Prostate gland (tissue), 2 donors: ENCODE results near the gene MEF2A. TPM values are rescaled to one million over a fixed set of nuclear protein-coding genes. Genes with fewer than 3 reads are reported as not detected.

ENCODE experiments used
- DNase-seq: peaks from one replicate; pipeline ENCODE4 v3.0.0-alpha.2; 2019; ENCODE audit warnings: low spot score
- H3K27ac ChIP-seq, 2 donors: fragments of 200-600 bp; sonication (generic); 2 replicates each; pipeline ENCODE4 v1.5.1; 2017 to 2019
- H3K27me3 ChIP-seq: fragments of 200-600 bp; sonication (generic); replicated peaks from 2 replicates; pipeline ENCODE4 v1.5.1; 2019; ENCODE audit not compliant: insufficient read depth
- H3K36me3 ChIP-seq, 2 donors: fragments of 200-600 bp; sonication (generic); 1 replicate in 1 of 2; 2 replicates in 1 of 2; pipeline versions ENCODE4 v1.5.1 to v1.8.1; 2017 to 2019
- H3K4me1 ChIP-seq: fragments of 200-600 bp; sonication (generic); replicated peaks from 2 replicates; pipeline ENCODE4 v1.5.1; 2019
- H3K4me3 ChIP-seq, 2 donors: fragments of 200-600 bp; sonication (generic); 2 replicates each; pipeline ENCODE4 v1.5.1; 2017 to 2019
- H3K9me3 ChIP-seq: fragments of 200-600 bp; sonication (generic); 2 replicates; pipeline ENCODE4 v1.5.1; 2017
- CTCF ChIP-seq, 4 experiments: fragments of 200-600 bp in 2 of 4; fragments of 450-650 bp in 2 of 4; sonication (generic) in 2 of 4; IDR thresholded peaks; 1 replicate in 3 of 4; 2 replicates in 1 of 4; pipeline ENCODE4 v1.5.1; 2016 to 2019; ENCODE audit warnings: antibody characterized with exemption in 4 of 4, mild to moderate bottlenecking in 2 of 4, moderate library complexity in 2 of 4
- POLR2A ChIP-seq: fragments of 450-650 bp; IDR thresholded peaks from one replicate; pipeline ENCODE4 v1.6.1; 2016; ENCODE audit warnings: antibody characterized with exemption, mild to moderate bottlenecking
- POLR2AphosphoS5 ChIP-seq: sonication (generic); formaldehyde crosslinking; IDR thresholded peaks from one replicate; pipeline ENCODE4 v1.6.1; 2017; ENCODE audit warnings: antibody characterized with exemption
- WGBS: methylation state at CpG from one replicate; pipeline ENCODE4 v1.1.5; 2018; 5-methylcytosine and 5-hydroxymethylcytosine counted together
- intact Hi-C: fragments of 100-400 bp; cut with DNase I; formaldehyde crosslinking; loops from one replicate; pipeline ENCODE4 v1.14.2; 2022
- total RNA-seq, 2 donors: library from RNA; depleted of rRNA; stranded (reverse); fragments of >200 nt; gene quantifications; one replicate each; pipeline ENCODE4 v1.1.0, GENCODE V29; 2016

Gene MEF2A
- total RNA-seq, 2 donors from 2014 or later, result 40.1 to 68.0 TPM

DNA sequence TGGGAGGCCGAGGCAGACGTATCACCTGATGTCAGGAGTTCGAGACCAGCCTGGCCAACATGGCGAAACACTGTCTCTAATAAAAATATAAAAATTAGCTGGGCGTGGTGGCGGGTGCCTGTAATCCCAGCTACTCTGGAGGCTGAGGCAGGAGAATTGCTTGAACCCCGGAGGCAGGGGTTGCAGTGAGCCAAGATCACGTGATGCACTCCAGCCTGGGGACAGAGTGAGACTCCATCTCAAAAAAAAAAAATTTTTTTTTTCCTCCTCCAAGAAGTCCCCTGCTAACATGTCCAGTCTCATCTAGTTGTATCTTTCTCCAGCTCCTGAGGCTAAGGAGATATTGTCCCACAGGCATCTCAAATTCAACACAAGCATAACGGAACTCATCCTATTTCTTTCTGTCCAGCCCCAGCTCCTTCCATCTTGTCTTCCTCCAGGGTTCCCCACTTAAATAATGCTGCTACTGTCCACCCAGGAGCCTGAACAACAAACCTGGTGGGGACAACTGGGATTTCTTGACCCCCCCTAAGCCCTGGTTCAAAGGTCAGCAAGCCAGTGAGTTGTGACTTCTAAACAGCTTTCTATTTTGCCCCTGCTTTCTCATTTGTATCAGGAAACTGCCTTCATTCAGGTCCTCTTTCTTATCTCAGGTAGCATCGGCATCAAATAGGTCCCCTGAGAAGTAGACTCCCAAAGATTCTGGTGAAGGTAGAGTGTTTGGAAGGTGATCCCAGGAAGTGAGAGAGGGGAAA is 4.1 kb upstream of the MEF2A start:
- Histone ChIP-seq H3K27ac (no peak overlapping the region), H3K27me3 (no peaks in the 10 kb centered on the region), H3K4me3 (no peak overlapping the region), H3K4me1 (peaks cover 5% of the 10 kb centered on the region), H3K36me3 (no peaks in the 10 kb centered on the region), H3K9me3 (no peaks in the 10 kb centered on the region)
- intact Hi-C loops, result loop anchor here (10.0 kb wide), 2 partner anchors 267 to 457 kb away; partner anchors contain the start of gene SYNM
- 95% methylated on average over 10 of the region's 10 CpGs for WGBS
- TF ChIP-seq POLR2AphosphoS5 (no peak), CTCF (IDR thresholded peaks at IDR 0.05) (no peak), POLR2A (no peak)
- no peak for DNase-seq

GRCh38 chr15:99562238-99562637 is 3.5 kb upstream of the MEF2A start:
- intact Hi-C loops, result loop anchor here (10.0 kb wide), 2 partner anchors 267 to 457 kb away; partner anchors contain the start of gene SYNM
- peaks cover 5% of the 10 kb centered on the region for H3K4me1 ChIP-seq
- H3K36me3 ChIP-seq, result no peaks in the 10 kb centered on the region
- no peak for DNase-seq
- WGBS, result 100% methylated on average over 2 of the region's 2 CpGs
- no peaks in the 10 kb centered on the region for H3K27me3 ChIP-seq
- no peaks in the 10 kb centered on the region for H3K9me3 ChIP-seq
- no peak overlapping the region for H3K27ac ChIP-seq
- TF ChIP-seq POLR2A (no peak), CTCF (IDR thresholded peaks at IDR 0.05) (no peak)
- no peak overlapping the region for H3K4me3 ChIP-seq

DNA sequence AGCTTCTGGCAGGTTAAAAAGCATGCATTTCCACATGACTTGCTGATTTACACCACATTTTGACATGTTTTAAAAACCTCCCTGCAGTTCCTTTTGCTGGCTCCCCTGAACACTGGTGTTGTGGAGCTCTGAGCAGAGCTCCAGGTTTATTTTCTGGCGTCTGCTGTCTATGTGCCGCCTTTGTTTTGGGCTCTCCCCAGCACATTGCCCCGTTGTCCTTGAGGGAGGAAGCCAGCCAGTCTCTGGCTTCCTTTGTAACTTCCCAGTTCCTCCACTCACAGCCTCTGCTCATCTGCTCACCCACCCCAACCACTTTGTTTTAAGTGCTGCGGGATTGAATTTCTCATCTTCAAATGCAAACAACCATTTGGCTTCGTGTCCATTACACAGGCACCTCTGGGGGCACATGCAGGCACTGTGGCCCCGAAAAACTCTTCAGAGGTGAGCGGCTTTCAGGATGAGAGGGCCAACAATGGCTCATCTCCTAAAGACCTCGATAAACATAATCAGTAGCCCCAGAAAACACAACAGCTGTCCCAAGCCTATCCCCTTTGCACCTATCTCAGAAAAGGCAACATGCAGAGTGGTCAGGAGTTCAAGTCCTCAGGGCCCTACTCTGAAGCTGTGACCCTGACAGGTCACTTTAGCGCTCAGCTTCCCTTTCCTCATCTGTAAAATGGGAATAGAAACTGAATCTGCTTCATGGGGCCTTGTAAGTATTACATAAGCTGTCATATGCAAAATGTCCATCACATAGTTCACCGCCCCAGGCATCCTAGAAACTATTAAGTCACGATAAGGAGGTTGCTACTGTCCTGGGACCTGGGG is 1.3 kb upstream of the MEF2A start:
- no peaks in the 10 kb centered on the region for H3K27me3 ChIP-seq
- peak; percentile 21 for DNase-seq
- H3K4me3 ChIP-seq, result peak overlapping the region; percentile 97 to 98
- no peaks in the 10 kb centered on the region for H3K9me3 ChIP-seq
- TF ChIP-seq POLR2A, result no peak
- no peak for TF ChIP-seq POLR2AphosphoS5
- TF ChIP-seq CTCF (IDR thresholded peaks at IDR 0.05), result no peak
- peak overlapping the region; percentile 98 to 99 for H3K27ac ChIP-seq
- intact Hi-C loops, result loop anchor here (2.0 to 10.0 kb wide), 5 partner anchors 56 to 460 kb away; partner anchors contain the start of gene SYNM
- H3K36me3 ChIP-seq, result no peaks in the 10 kb centered on the region
- 31% methylated on average over 11 of the region's 11 CpGs for WGBS
- peaks cover 4% of the 10 kb centered on the region for H3K4me1 ChIP-seq

GRCh38 chr15:99565049-99565298 is 810 bp upstream of the MEF2A start:
- H3K36me3 ChIP-seq, result no peaks in the 10 kb centered on the region
- H3K4me3 ChIP-seq, result peak overlapping the region; percentile 97 to 98
- no peaks in the 10 kb centered on the region for H3K27me3 ChIP-seq
- no peaks in the 10 kb centered on the region for H3K9me3 ChIP-seq
- H3K4me1 ChIP-seq, result peaks cover 4% of the 10 kb centered on the region
- TF ChIP-seq POLR2A, result no peak
- TF ChIP-seq POLR2AphosphoS5, result no peak
- TF ChIP-seq CTCF (IDR thresholded peaks at IDR 0.05), result no peak
- H3K27ac ChIP-seq, result peak overlapping the region; percentile 98 to 99
- DNase-seq, result no peak
- WGBS, result 9% methylated on average over 20 of the region's 22 CpGs
- intact Hi-C loops, result loop anchor here (2.0 to 10.0 kb wide), 5 partner anchors 56 to 460 kb away; partner anchors contain the start of gene SYNM
